Measurements from ENCODE around the gene SMIM44.
A peak's percentile ranks its signal among the peaks of the same experiment; 100 is the strongest.

Gene SMIM44

GRCh38 chr19:3504735-3505134 lies 21.5 kb upstream of the SMIM44 start:
- intact Hi-C loops (cut with DNase I): no loop called here
- DNase-seq: no peak

GRCh38 chr19:3503036-3503572 lies 19.9 kb upstream of the SMIM44 start:
- peak in 1 of 10 donors; percentile 75 for DNase-seq
- intact Hi-C loops (cut with DNase I): no loop called here

GRCh38 chr19:3501780-3502179 lies 18.5 kb upstream of the SMIM44 start:
- no peak for DNase-seq
- intact Hi-C loops (cut with DNase I): no loop called here

- intact Hi-C loops (cut with DNase I): no loop called here
- peak; percentile 95 to 99 (median 97) for DNase-seq
Measured at GRCh38 chr19:3500429-3501101, 17.3 kb upstream of the SMIM44 start, which contains the start of gene DOHH. TSS of gene DOHH (minus strand) at chr19:3500674. CDS start at chr19:3496814, 3,860 bp downstream.

- DNase-seq: no peak
- intact Hi-C loops (cut with DNase I): no loop called here
Measured at GRCh38 chr19:3499738-3500428, 16.6 kb upstream of the SMIM44 start.

- intact Hi-C loops (cut with DNase I): no loop called here
- no peak for DNase-seq
Measured at GRCh38 chr19:3497757-3498520, 14.7 kb upstream of the SMIM44 start.

- DNase-seq: peak in 1 of 10 donors; percentile 84
- intact Hi-C loops (cut with DNase I): no loop called here
Measured at GRCh38 chr19:3496392-3497273, 13.4 kb upstream of the SMIM44 start.

- DNase-seq: peak in 3 of 10 donors; percentile 34 to 91 (median 89)
- intact Hi-C loops (cut with DNase I): no loop called here
Measured at GRCh38 chr19:3494559-3494958, 11.3 kb upstream of the SMIM44 start.

- DNase-seq: peak; percentile 83 to 99 (median 94)
- intact Hi-C loops (cut with DNase I): no loop called here
Measured at GRCh38 chr19:3494051-3494450, 10.8 kb upstream of the SMIM44 start.

GRCh38 chr19:3493651-3494050 lies 10.4 kb upstream of the SMIM44 start:
- peak in 1 of 10 donors; percentile 80 for DNase-seq
- intact Hi-C loops (cut with DNase I): no loop called here

- intact Hi-C loops (cut with DNase I): no loop called here
Measured at GRCh38 chr19:3492919-3493318, 9.7 kb upstream of the SMIM44 start.

GRCh38 chr19:3492131-3492839 lies 9.0 kb upstream of the SMIM44 start:
- DNase-seq: peak in 1 of 10 donors; percentile 66
- intact Hi-C loops (cut with DNase I): no loop called here

More at GRCh38 chr19:3492919-3493318, 9.7 kb upstream of the SMIM44 start:
- DNase-seq: peak in 2 of 10 donors; percentile 81 to 83

GRCh38 chr19:3491396-3492119 lies 8.3 kb upstream of the SMIM44 start:
- DNase-seq: peak in 2 of 10 donors; percentile 66 to 82
- intact Hi-C loops (cut with DNase I): no loop called here

- intact Hi-C loops (cut with DNase I): no loop called here
- DNase-seq: peak in 1 of 10 donors; percentile 86
Measured at GRCh38 chr19:3482507-3483225, 575 bp downstream of the SMIM44 start.

GRCh38 chr19:3481241-3482090 lies 1.8 kb downstream of the SMIM44 start:
- intact Hi-C loops (cut with DNase I): no loop called here
- DNase-seq: no peak

GRCh38 chr19:3480383-3481091 lies 2.7 kb downstream of the SMIM44 start, which contains the start of gene SMIM24:
TSS of gene SMIM24 (minus strand) at chr19:3480525. CDS start at chr19:3480463, 62 bp downstream.
- peak in 1 of 10 donors; percentile 82 for DNase-seq
- intact Hi-C loops (cut with DNase I): no loop called here

Data from posterior cingulate gyrus (tissue), 11 donors.